GM12878 (cell line): Measurements from ENCODE around the gene RPS6KA5. TPM values are rescaled to one million over a fixed set of nuclear protein-coding genes. Genes with fewer than 3 reads are reported as not detected.

Experiments used
- DPF2 ChIP-seq: fragments of 450-650 bp; IDR thresholded peaks from 2 replicates; pipeline ENCODE4 v1.6.1; 2017; ENCODE audit warnings: mild to moderate bottlenecking
- GATAD2B ChIP-seq: fragments of 450-650 bp; conservative IDR thresholded peaks from 2 replicates; pipeline ENCODE4 v1.6.1; 2017; ENCODE audit warnings: low read depth, mild to moderate bottlenecking, moderate library complexity
- HDAC6 ChIP-seq: fragments of 200-600 bp; sonication (generic); IDR thresholded peaks from one replicate; pipeline ENCODE4 v1.8.0; 2017; ENCODE audit warnings: antibody characterized with exemption; ENCODE audit not compliant: unreplicated experiment
- KDM1A ChIP-seq: fragments of 200-600 bp; sonication (generic); IDR thresholded peaks from 2 replicates; pipeline ENCODE4 v1.6.1; 2016; ENCODE audit warnings: borderline replicate concordance
- MEF2B ChIP-seq: fragments of 450-650 bp; IDR thresholded peaks from 2 replicates; pipeline ENCODE4 v1.6.1; 2018; ENCODE audit warnings: mild to moderate bottlenecking, moderate library complexity; ENCODE audit not compliant: partially characterized antibody, poor library complexity, severe bottlenecking
- NRF1 ChIP-seq: conservative IDR thresholded peaks from 2 replicates; pipeline ENCODE4 v1.6.1; 2011; ENCODE audit warnings: mild to moderate bottlenecking, low read depth, low read length, improper control_type of control experiment
- RB1 ChIP-seq: fragments of 450-650 bp; formaldehyde crosslinking; IDR thresholded peaks from 2 replicates; pipeline ENCODE4 v1.6.1; 2017; ENCODE audit warnings: mild to moderate bottlenecking, borderline replicate concordance
- STAT1 ChIP-seq: fragments of 450-650 bp; conservative IDR thresholded peaks from 2 replicates; pipeline ENCODE4 v1.6.1; 2014; ENCODE audit warnings: antibody characterized with exemption, mild to moderate bottlenecking
- ZNF207 ChIP-seq: fragments of 450-650 bp; IDR thresholded peaks from 2 replicates; pipeline ENCODE4 v1.6.1; 2014; ENCODE audit warnings: antibody characterized with exemption, mild to moderate bottlenecking, borderline replicate concordance
- ZNF217 ChIP-seq: fragments of 450-650 bp; IDR thresholded peaks from 2 replicates; pipeline ENCODE4 v1.6.1; 2017; ENCODE audit warnings: antibody characterized with exemption, mild to moderate bottlenecking
- polyA plus RNA-seq, 11 experiments: library from polyadenylated mRNA; depleted of rRNA in 4 of 11; unstranded in 6 of 11; stranded (reverse) in 5 of 11; fragments of >200 nt; fragmentation: Nextera tagmentation in 4 of 11; fragmentation: Illumina TruSeq in 1 of 11; extraction: Ambion mirVana in 4 of 11; extraction: Trizol in 1 of 11; gene quantifications; 1 replicate in 1 of 11; 2 replicates in 10 of 11; pipeline versions ENCODE4 v1.2.1 to v1.2.3, GENCODE V29; 2011 to 2016; ENCODE audit warnings: inconsistent platforms in 2 of 11, missing spikeins in 2 of 11, low read depth in 1 of 11
- total RNA-seq, 4 experiments: library from RNA; depleted of rRNA in 3 of 4; stranded (reverse); fragments of >200 nt in 3 of 4; fragmentation: Illumina TruSeq in 1 of 4; extraction: Trizol in 1 of 4; gene quantifications; 2 replicates each; pipeline versions ENCODE4 v1.2.1 to v1.2.3, GENCODE V29; 2013 to 2021
- TF ChIP-seq, protein P1 (sequence below): fragments of 450-650 bp; IDR thresholded peaks from 2 replicates; pipeline ENCODE4 v1.6.1; 2017; ENCODE audit warnings: mild to moderate bottlenecking, moderate library complexity
- TF ChIP-seq, protein P2 (sequence below): fragments of 450-650 bp; IDR thresholded peaks from 2 replicates; pipeline ENCODE4 v1.6.1; 2016; ENCODE audit warnings: mild to moderate bottlenecking
- TF ChIP-seq, protein P3 (sequence below): fragments of 450-650 bp; IDR thresholded peaks from 2 replicates; pipeline ENCODE4 v1.6.1; 2017; ENCODE audit warnings: mild to moderate bottlenecking, low read depth, inconsistent platforms; ENCODE audit not compliant: poor library complexity, severe bottlenecking
- TF ChIP-seq, protein P4 (sequence below): IDR thresholded peaks from 2 replicates; pipeline ENCODE4 v1.6.1; 2012; ENCODE audit warnings: low read depth, low read length, improper control_type of control experiment
- TF ChIP-seq, protein P5 (sequence below): fragments of 450-650 bp; formaldehyde crosslinking; IDR thresholded peaks from 2 replicates; pipeline ENCODE4 v1.5.0; 2022; ENCODE audit warnings: mild to moderate bottlenecking, missing genetic modification characterization

The RPS6KA5 gene
- total and polyA plus RNA-seq, 10 of the 15 experiments (the other 5 are each of a cell fraction or from before 2014, with no cell fraction given): 1.4 to 7.0 (median 3.7) TPM

DNA sequence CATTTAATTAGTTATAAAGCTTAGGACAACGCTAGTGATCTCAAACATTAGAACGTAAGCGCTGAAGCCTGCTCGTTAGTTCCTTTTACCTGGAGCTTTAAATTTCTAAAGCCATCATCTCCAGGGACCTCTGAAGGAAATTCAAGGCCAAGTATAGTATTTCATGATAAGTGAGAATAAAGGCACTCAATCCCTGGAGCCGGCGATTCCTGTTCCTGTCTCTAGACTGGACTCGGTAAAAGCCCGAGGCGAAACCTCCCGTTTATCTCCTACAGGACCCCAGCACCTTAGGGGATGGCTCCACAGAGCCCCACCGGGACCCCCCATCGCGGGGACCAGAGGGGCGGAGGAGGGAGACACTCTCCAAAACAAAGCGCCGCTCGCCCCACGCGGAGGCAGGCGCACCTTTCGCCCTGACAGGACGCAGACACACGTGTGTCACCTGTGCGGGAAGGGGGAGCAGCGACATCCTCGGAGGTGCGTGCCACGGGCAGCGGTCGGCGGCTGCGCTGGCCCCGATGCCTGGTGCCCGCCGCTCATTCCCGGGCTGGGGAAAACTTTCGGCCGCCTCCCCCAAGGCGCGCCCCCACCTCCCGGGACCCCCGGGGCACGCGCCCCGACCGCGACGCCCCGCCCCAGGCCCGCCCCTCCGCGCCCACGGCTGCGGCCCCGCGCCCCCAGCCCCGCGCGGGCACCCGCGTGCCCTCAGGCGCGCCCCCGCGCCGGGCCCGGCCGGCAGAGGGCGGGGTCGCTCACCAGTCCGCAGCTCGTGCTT, 678 bp downstream of the RPS6KA5 start (continued):
- TF ChIP-seq, protein P1, sequence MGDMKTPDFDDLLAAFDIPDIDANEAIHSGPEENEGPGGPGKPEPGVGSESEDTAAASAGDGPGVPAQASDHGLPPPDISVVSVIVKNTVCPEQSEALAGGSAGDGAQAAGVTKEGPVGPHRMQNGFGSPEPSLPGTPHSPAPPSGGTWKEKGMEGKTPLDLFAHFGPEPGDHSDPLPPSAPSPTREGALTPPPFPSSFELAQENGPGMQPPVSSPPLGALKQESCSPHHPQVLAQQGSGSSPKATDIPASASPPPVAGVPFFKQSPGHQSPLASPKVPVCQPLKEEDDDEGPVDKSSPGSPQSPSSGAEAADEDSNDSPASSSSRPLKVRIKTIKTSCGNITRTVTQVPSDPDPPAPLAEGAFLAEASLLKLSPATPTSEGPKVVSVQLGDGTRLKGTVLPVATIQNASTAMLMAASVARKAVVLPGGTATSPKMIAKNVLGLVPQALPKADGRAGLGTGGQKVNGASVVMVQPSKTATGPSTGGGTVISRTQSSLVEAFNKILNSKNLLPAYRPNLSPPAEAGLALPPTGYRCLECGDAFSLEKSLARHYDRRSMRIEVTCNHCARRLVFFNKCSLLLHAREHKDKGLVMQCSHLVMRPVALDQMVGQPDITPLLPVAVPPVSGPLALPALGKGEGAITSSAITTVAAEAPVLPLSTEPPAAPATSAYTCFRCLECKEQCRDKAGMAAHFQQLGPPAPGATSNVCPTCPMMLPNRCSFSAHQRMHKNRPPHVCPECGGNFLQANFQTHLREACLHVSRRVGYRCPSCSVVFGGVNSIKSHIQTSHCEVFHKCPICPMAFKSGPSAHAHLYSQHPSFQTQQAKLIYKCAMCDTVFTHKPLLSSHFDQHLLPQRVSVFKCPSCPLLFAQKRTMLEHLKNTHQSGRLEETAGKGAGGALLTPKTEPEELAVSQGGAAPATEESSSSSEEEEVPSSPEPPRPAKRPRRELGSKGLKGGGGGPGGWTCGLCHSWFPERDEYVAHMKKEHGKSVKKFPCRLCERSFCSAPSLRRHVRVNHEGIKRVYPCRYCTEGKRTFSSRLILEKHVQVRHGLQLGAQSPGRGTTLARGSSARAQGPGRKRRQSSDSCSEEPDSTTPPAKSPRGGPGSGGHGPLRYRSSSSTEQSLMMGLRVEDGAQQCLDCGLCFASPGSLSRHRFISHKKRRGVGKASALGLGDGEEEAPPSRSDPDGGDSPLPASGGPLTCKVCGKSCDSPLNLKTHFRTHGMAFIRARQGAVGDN: no peak
- TF ChIP-seq, protein P2, sequence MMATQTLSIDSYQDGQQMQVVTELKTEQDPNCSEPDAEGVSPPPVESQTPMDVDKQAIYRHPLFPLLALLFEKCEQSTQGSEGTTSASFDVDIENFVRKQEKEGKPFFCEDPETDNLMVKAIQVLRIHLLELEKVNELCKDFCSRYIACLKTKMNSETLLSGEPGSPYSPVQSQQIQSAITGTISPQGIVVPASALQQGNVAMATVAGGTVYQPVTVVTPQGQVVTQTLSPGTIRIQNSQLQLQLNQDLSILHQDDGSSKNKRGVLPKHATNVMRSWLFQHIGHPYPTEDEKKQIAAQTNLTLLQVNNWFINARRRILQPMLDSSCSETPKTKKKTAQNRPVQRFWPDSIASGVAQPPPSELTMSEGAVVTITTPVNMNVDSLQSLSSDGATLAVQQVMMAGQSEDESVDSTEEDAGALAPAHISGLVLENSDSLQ: no peak
- TF ChIP-seq, protein P3, sequence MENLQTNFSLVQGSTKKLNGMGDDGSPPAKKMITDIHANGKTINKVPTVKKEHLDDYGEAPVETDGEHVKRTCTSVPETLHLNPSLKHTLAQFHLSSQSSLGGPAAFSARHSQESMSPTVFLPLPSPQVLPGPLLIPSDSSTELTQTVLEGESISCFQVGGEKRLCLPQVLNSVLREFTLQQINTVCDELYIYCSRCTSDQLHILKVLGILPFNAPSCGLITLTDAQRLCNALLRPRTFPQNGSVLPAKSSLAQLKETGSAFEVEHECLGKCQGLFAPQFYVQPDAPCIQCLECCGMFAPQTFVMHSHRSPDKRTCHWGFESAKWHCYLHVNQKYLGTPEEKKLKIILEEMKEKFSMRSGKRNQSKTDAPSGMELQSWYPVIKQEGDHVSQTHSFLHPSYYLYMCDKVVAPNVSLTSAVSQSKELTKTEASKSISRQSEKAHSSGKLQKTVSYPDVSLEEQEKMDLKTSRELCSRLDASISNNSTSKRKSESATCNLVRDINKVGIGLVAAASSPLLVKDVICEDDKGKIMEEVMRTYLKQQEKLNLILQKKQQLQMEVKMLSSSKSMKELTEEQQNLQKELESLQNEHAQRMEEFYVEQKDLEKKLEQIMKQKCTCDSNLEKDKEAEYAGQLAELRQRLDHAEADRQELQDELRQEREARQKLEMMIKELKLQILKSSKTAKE: no peak
- TF ChIP-seq STAT1: no peak
- TF ChIP-seq NRF1: no peak
- peak; percentile 29; the same call in 1 of the 2 replicates for TF ChIP-seq GATAD2B
- no peak for TF ChIP-seq ZNF217
- TF ChIP-seq, protein P4, sequence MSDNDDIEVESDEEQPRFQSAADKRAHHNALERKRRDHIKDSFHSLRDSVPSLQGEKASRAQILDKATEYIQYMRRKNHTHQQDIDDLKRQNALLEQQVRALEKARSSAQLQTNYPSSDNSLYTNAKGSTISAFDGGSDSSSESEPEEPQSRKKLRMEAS: peak; percentile 66; the same call in 1 of the 2 replicates
- no peak for TF ChIP-seq HDAC6
- 0 out of 2 replicates have a peak, but pooled peaks have one; percentile 42 for TF ChIP-seq DPF2
- TF ChIP-seq ZNF207: no peak
- no peak for TF ChIP-seq KDM1A
- no peak for TF ChIP-seq MEF2B
- no peak for TF ChIP-seq RB1
- TF ChIP-seq, protein P5, sequence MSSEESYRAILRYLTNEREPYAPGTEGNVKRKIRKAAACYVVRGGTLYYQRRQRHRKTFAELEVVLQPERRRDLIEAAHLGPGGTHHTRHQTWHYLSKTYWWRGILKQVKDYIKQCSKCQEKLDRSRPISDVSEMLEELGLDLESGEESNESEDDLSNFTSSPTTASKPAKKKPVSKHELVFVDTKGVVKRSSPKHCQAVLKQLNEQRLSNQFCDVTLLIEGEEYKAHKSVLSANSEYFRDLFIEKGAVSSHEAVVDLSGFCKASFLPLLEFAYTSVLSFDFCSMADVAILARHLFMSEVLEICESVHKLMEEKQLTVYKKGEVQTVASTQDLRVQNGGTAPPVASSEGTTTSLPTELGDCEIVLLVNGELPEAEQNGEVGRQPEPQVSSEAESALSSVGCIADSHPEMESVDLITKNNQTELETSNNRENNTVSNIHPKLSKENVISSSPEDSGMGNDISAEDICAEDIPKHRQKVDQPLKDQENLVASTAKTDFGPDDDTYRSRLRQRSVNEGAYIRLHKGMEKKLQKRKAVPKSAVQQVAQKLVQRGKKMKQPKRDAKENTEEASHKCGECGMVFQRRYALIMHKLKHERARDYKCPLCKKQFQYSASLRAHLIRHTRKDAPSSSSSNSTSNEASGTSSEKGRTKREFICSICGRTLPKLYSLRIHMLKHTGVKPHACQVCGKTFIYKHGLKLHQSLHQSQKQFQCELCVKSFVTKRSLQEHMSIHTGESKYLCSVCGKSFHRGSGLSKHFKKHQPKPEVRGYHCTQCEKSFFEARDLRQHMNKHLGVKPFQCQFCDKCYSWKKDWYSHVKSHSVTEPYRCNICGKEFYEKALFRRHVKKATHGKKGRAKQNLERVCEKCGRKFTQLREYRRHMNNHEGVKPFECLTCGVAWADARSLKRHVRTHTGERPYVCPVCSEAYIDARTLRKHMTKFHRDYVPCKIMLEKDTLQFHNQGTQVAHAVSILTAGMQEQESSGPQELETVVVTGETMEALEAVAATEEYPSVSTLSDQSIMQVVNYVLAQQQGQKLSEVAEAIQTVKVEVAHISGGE (CRISPR knock-in tag): no peak
- TF ChIP-seq, all 136 proteins: peak for 9
